Measurements from ENCODE around the gene TRAF7. TPM values are rescaled to one million over a fixed set of nuclear protein-coding genes. Genes with fewer than 3 reads are reported as not detected.

TRAF7 gene
- total RNA-seq, 1 donor from 2014 or later, result 78.1 TPM

DNA sequence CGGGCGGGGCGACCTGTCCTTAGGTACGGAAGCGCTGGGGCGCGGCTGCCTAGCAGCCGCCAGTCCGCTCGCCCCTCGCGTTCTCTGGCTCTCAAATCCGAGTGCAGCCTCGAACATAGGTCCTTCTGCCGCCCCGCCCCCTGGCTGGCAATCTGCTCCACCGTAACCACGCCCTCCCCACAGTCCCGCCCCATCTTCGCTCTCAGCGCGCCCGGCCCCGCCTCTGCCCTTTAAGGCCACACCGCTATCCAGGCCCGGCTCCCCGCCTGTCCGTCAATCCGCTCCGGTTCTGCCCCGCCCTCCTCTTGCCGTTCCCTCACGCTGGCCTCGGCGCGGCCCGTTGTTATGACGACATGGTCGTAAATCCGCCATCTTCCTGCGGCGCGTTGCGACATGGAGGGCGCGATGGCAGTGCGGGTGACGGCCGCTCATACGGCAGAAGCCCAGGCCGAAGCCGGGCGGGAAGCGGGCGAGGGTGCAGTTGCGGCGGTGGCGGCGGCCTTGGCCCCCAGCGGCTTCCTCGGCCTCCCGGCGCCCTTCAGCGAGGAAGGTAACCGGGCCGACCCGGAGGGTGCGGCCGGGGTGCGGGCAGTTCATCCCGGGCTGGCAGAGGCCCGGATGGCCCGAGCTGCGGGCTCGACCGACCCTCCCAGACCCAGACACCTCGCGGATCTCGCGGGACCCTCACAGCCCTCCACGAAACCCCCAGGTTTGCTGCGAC lies 67.8 kb downstream of the TRAF7 start, which contains the start of gene E4F1:
TSS of gene E4F1 (plus strand) at position 371 of the 721 bp plus-strand sequence. CDS start at position 394, 23 bp downstream.
- peak; percentile 100 for DNase-seq (ENCODE audit: extremely low spot score, unreplicated experiment)
- Mint-ChIP-seq H3K27ac (ENCODE audit: unreplicated experiment) (peak within 1 kb of the TSS; percentile 69), H3K4me3 (ENCODE audit: unreplicated experiment) (peak within 1 kb of the TSS; percentile 79), H3K9me3 (ENCODE audit: unreplicated experiment) (no peaks in the 10 kb centered on the region), H3K4me1 (ENCODE audit: unreplicated experiment) (peaks cover 20% of the 10 kb centered on the region), H3K27me3 (ENCODE audit: unreplicated experiment) (no peaks in the 10 kb centered on the region), H3K36me3 (ENCODE audit: unreplicated experiment) (no peaks in the 10 kb centered on the region)
- TF ChIP-seq, protein P1, sequence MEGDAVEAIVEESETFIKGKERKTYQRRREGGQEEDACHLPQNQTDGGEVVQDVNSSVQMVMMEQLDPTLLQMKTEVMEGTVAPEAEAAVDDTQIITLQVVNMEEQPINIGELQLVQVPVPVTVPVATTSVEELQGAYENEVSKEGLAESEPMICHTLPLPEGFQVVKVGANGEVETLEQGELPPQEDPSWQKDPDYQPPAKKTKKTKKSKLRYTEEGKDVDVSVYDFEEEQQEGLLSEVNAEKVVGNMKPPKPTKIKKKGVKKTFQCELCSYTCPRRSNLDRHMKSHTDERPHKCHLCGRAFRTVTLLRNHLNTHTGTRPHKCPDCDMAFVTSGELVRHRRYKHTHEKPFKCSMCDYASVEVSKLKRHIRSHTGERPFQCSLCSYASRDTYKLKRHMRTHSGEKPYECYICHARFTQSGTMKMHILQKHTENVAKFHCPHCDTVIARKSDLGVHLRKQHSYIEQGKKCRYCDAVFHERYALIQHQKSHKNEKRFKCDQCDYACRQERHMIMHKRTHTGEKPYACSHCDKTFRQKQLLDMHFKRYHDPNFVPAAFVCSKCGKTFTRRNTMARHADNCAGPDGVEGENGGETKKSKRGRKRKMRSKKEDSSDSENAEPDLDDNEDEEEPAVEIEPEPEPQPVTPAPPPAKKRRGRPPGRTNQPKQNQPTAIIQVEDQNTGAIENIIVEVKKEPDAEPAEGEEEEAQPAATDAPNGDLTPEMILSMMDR (IDR thresholded peaks at IDR 0.05), result no peak

DNA sequence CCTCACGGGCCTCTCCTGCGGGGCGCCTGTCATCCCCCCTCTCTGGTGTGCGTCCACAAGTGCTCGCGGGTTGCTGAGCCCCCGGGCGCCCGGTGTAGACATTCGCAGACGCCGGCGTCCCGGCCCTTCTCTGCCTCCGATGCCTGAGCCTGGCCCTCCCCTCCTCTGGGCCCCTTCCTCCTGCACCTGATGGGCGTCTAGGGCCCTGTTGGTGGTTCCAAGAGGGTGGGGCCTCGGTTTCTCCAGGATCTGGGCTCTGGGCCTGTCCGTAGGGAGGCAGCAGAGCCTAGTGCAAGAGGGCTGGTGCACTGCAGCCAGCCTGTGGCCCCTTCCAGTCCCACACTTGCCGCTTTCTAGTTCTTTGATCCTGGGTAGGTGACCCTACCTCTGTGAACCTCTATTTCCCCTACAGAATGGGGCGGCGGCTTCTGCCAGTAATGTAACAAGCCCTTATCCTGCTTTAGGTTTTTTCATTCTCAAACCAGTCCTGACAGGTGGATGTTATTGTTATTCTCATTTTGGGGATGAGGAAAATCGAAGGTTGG lies 68.4 kb downstream of the TRAF7 start:
- peak; percentile 85 for DNase-seq (ENCODE audit: extremely low spot score, unreplicated experiment)

DNA sequence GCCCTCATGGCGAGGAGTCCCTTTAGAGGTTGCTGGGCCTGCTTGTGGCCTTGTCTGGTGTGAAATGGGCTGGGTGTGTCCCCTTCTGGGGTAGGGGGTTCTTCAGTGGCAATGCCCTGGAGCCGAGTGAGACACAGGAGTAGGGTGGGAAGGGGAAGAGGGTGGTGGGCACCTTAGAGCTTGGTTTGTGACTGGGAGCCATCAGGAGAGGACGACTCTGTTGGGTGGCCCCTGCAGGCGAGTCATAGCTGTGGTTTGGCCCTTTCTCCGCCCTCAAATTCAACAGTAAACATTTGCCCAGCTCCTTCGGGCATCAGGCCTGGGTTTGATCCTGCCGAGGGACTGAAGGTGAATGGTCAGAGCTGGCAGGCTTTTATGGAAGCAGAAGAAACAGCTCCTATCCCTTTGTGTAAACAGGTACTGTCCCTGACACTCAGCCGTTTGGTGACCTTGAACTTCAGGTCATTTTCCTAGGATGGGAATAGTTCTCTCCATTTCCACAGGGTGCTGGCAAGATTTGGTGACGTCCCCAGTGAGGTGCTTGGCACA lies 70.7 kb downstream of the TRAF7 start:
- Mint-ChIP-seq H3K4me3 (ENCODE audit: unreplicated experiment) (peak overlapping the region; percentile 36), H3K27me3 (ENCODE audit: unreplicated experiment) (no peaks in the 10 kb centered on the region), H3K4me1 (ENCODE audit: unreplicated experiment) (peaks cover 20% of the 10 kb centered on the region), H3K36me3 (ENCODE audit: unreplicated experiment) (peaks cover 7% of the 10 kb centered on the region), H3K27ac (ENCODE audit: unreplicated experiment) (peak overlapping the region; percentile 50), H3K9me3 (ENCODE audit: unreplicated experiment) (no peaks in the 10 kb centered on the region)
- TF ChIP-seq, protein P1 (IDR thresholded peaks at IDR 0.05), result no peak
- peak; percentile 76 for DNase-seq (ENCODE audit: extremely low spot score, unreplicated experiment)

More for the DNA sequence above, 68.4 kb downstream of the TRAF7 start:
- Mint-ChIP-seq H3K27ac (ENCODE audit: unreplicated experiment) (peak overlapping the region; percentile 68), H3K4me1 (ENCODE audit: unreplicated experiment) (peaks cover 20% of the 10 kb centered on the region), H3K4me3 (ENCODE audit: unreplicated experiment) (peak overlapping the region; percentile 79), H3K36me3 (ENCODE audit: unreplicated experiment) (no peaks in the 10 kb centered on the region), H3K27me3 (ENCODE audit: unreplicated experiment) (no peaks in the 10 kb centered on the region), H3K9me3 (ENCODE audit: unreplicated experiment) (no peaks in the 10 kb centered on the region)
- TF ChIP-seq, protein P1 (IDR thresholded peaks at IDR 0.05), result peak; percentile 43

DNA sequence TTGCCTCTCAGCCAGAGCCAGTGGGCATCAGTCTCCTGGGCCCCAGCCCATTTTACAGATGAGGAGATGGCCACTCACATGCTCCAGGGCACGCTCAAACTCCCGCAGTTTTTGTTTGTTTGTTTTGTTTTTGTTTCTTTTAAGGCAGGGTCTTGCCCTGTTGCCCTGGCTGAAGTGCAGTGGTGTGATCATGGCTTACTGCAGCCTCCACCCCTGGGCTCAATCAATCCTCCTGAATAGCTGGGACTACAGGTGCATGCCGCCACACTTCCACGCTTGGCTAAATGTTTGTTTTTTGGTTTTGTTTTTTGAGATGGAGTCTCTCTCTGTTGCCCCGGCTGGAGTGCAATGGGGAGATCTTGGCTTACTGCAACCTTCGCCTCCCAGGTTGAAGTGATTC lies 71.3 kb downstream of the TRAF7 start:
- H3K27ac Mint-ChIP-seq (ENCODE audit: unreplicated experiment), result no peak overlapping the region
- TF ChIP-seq, protein P1 (IDR thresholded peaks at IDR 0.05), result no peak
- peaks cover 20% of the 10 kb centered on the region for H3K4me1 Mint-ChIP-seq (ENCODE audit: unreplicated experiment)
- DNase-seq (ENCODE audit: extremely low spot score, unreplicated experiment), result no peak
- H3K4me3 Mint-ChIP-seq (ENCODE audit: unreplicated experiment), result no peak overlapping the region
- H3K36me3 Mint-ChIP-seq (ENCODE audit: unreplicated experiment), result peaks cover 7% of the 10 kb centered on the region
- no peaks in the 10 kb centered on the region for H3K9me3 Mint-ChIP-seq (ENCODE audit: unreplicated experiment)
- no peaks in the 10 kb centered on the region for H3K27me3 Mint-ChIP-seq (ENCODE audit: unreplicated experiment)

Small RNA genes lying within 50 kb of the gene (microRNA-seq; reads per million reads assigned to microRNA genes)
- not detected for gene MIR3180-5 (ENCODE audit: unreplicated experiment)
- gene MIR4516 (ENCODE audit: unreplicated experiment), result not detected
- gene MIR6511B1 (ENCODE audit: unreplicated experiment), result not detected

Other genes starting within 250 kb of the TRAF7 start
- gene HS3ST6, start 237.4 kb upstream of the TRAF7 start, total RNA-seq, result not detected in 2 replicates
- 17.1 and 21.0 TPM in 2 replicates for gene MSRB1, start 212.6 kb upstream of the TRAF7 start, total RNA-seq
- 1.2 TPM in 1 of 2 replicates, not detected in the other for gene RPL3L, start 201.1 kb upstream of the TRAF7 start, total RNA-seq
- gene NDUFB10, start 196.2 kb upstream of the TRAF7 start, total RNA-seq, result 126 TPM in 2 replicates
- gene RPS2, start 191.0 kb upstream of the TRAF7 start, total RNA-seq, result 2,261 and 2,286 TPM in 2 replicates
- gene RNF151, start 188.9 kb upstream of the TRAF7 start, total RNA-seq, result 0.46 TPM in 1 of 2 replicates, not detected in the other
- gene TBL3, start 183.7 kb upstream of the TRAF7 start, total RNA-seq, result 29.9 and 32.0 TPM in 2 replicates
- gene NOXO1, start 174.3 kb upstream of the TRAF7 start, total RNA-seq, result 0.54 and 0.91 TPM in 2 replicates
- 21.2 and 24.7 TPM in 2 replicates for gene GFER, start 171.6 kb upstream of the TRAF7 start, total RNA-seq
- gene SYNGR3, start 165.8 kb upstream of the TRAF7 start, total RNA-seq, result 0.57 and 0.91 TPM in 2 replicates
- gene ZNF598, start 146.0 kb upstream of the TRAF7 start, total RNA-seq, result 45.4 and 46.9 TPM in 2 replicates
- 4.1 and 4.4 TPM in 2 replicates for gene NPW, start 136.0 kb upstream of the TRAF7 start, total RNA-seq
- 143 and 146 TPM in 2 replicates for gene NHERF2, start 128.9 kb upstream of the TRAF7 start, total RNA-seq
- gene NTHL1, start 107.9 kb upstream of the TRAF7 start, total RNA-seq, result 22.2 and 24.3 TPM in 2 replicates
- gene TSC2, start 107.8 kb upstream of the TRAF7 start, total RNA-seq, result 183 and 194 TPM in 2 replicates
- gene PKD1, start 19.9 kb upstream of the TRAF7 start, total RNA-seq, result 169 and 188 TPM in 2 replicates
- 2.0 and 3.4 TPM in 2 replicates for gene RAB26, start 7.2 kb upstream of the TRAF7 start, total RNA-seq
- gene CASKIN1, start 40.8 kb downstream of the TRAF7 start, total RNA-seq, result 2.4 and 3.7 TPM in 2 replicates
- gene MLST8, start 49.7 kb downstream of the TRAF7 start, total RNA-seq, result 57.6 and 60.2 TPM in 2 replicates
- gene BRICD5, start 55.1 kb downstream of the TRAF7 start, total RNA-seq, result 6.6 and 10.1 TPM in 2 replicates
- gene PGP, start 59.1 kb downstream of the TRAF7 start, total RNA-seq, result 14.1 and 15.0 TPM in 2 replicates
- gene E4F1, start 67.8 kb downstream of the TRAF7 start, total RNA-seq, result 24.3 and 26.9 TPM in 2 replicates
- 1.2 and 1.7 TPM in 2 replicates for gene DNASE1L2, start 80.7 kb downstream of the TRAF7 start, total RNA-seq
- gene ECI1, start 95.8 kb downstream of the TRAF7 start, total RNA-seq, result 46.4 and 48.1 TPM in 2 replicates
- gene RNPS1, start 112.3 kb downstream of the TRAF7 start, total RNA-seq, result 140 and 149 TPM in 2 replicates
- gene ABCA3, start 184.9 kb downstream of the TRAF7 start, total RNA-seq, result 20.4 and 21.0 TPM in 2 replicates

Measured in osteocyte (in vitro differentiated cells).